ENCODE measurements around the gene LMAN1L. TPM values are rescaled to one million over a fixed set of nuclear protein-coding genes. Genes with fewer than 3 reads are reported as not detected.
A peak's percentile ranks its signal among the peaks of the same experiment; 100 is the strongest.

Gene LMAN1L
- total and polyA plus RNA-seq, 4 donors = 0.11 to 0.29 TPM; not detected in 2

- Histone ChIP-seq H3K36me3 (ENCODE audit: control insufficient read depth, insufficient read depth, low read length) (peaks cover 83% of the 10 kb centered on the region), H3K9me3 (ENCODE audit: control insufficient read depth, insufficient read depth, low read length) (no peaks in the 10 kb centered on the region), H3K27ac (ENCODE audit: low read depth, low read length) (no peak overlapping the region), H3K4me3 (ENCODE audit: low read depth, low read length) (no peak overlapping the region), H3K27me3 (ENCODE audit: control insufficient read depth, insufficient read depth, low read length) (no peaks in the 10 kb centered on the region), H3K4me1 (ENCODE audit: control insufficient read depth, insufficient read depth, low read length) (peaks cover 3% of the 10 kb centered on the region)
- no peak for DNase-seq (ENCODE audit: low read depth in 4 of 6, low spot score in 6 of 6)
- 100% methylated on average over 4 of the region's 4 CpGs for WGBS (ENCODE audit: insufficient coverage)
These were observed 37.8 kb downstream of the LMAN1L start for GRCh38 chr15:74850393-74850792.

DNA sequence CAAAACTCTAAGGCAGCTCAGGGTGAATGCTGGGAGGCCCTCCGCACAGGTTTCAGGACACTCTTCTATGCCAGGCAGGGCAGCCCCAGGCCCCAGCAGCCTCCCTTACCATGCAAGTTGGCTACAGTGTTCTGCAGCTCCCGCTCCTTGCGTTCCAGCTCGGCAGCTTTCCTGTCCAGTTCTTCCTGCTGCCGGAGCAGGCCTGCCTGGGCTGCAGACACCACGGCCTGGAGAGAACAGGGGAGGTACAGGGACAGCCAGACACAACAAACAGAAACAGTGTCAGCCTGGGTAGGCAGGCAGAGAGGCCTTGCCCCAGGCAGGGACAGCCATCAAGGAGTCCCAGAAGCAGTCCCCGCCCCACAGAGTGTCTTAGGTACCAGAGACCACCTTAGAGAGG lies 39.3 kb downstream of the LMAN1L start:
- Histone ChIP-seq H3K27ac (ENCODE audit: low read depth, low read length) (no peak overlapping the region), H3K36me3 (ENCODE audit: control insufficient read depth, insufficient read depth, low read length) (peaks cover 76% of the 10 kb centered on the region), H3K27me3 (ENCODE audit: control insufficient read depth, insufficient read depth, low read length) (no peaks in the 10 kb centered on the region), H3K4me3 (ENCODE audit: low read depth, low read length) (no peak overlapping the region), H3K9me3 (ENCODE audit: control insufficient read depth, insufficient read depth, low read length) (no peaks in the 10 kb centered on the region), H3K4me1 (ENCODE audit: control insufficient read depth, insufficient read depth, low read length) (peaks cover 7% of the 10 kb centered on the region)
- 93% methylated on average over 7 of the region's 7 CpGs for WGBS (ENCODE audit: insufficient coverage)
- no peak for DNase-seq (ENCODE audit: low read depth in 4 of 6, low spot score in 6 of 6)

DNA sequence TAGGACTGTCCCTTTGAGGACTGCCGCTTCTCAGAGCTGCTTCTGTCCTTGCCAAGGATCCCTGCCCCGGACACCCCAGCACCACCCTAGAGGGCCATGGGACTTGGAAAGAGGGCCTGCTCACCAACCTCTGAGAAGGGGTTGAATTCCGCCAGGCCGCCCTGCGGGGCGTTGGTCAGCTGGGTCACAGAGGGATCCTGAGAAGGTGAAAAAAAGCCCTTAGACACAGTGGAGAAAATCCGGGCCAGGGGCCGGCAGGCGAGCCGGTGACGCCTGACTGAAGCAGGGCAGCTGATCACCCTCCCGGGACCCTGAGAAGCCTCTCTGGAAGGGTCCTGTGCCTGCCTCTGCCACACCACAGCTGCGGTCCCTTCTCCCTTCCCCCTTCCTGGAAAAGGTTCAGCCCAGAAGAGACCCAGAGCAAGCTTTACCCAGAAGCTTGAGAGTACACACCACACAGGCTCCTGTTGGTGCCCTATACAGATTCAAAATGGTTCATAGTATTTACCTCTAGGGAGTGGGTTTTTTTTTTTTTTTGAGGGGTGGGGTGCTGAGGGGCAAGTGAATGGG lies 41.9 kb downstream of the LMAN1L start:
- H3K9me3 ChIP-seq (ENCODE audit: control insufficient read depth, insufficient read depth, low read length) = no peaks in the 10 kb centered on the region
- H3K27ac ChIP-seq (ENCODE audit: low read depth, low read length) = no peak overlapping the region
- H3K4me3 ChIP-seq (ENCODE audit: low read depth, low read length) = no peak overlapping the region
- no peaks in the 10 kb centered on the region for H3K27me3 ChIP-seq (ENCODE audit: control insufficient read depth, insufficient read depth, low read length)
- no peak for DNase-seq (ENCODE audit: low read depth in 4 of 6, low spot score in 6 of 6)
- 88% methylated on average over 13 of the region's 13 CpGs for WGBS (ENCODE audit: insufficient coverage)
- peaks cover 52% of the 10 kb centered on the region for H3K36me3 ChIP-seq (ENCODE audit: control insufficient read depth, insufficient read depth, low read length)
- H3K4me1 ChIP-seq (ENCODE audit: control insufficient read depth, insufficient read depth, low read length) = peaks cover 26% of the 10 kb centered on the region

DNA sequence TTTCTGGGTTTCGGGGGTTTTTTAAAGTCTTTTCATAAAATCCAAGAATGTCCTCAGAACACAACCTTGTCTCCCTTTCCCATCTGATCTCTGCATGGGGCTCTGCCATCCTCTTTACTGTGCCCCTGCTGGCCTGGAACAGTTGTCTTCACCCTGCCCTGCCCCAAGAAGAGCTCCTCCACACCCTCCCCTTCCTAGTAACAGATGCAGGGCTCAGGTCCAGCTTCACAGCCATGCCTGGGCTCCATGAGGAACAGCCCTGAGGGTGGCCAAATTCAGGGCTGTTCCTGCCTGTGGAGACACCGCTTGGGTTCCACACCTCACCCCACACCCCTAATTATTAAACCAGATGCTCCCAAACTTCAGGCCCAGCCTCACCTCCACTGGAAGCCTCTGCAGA lies 43.2 kb downstream of the LMAN1L start:
- Histone ChIP-seq H3K27me3 (ENCODE audit: control insufficient read depth, insufficient read depth, low read length) (no peaks in the 10 kb centered on the region), H3K4me1 (ENCODE audit: control insufficient read depth, insufficient read depth, low read length) (peaks cover 26% of the 10 kb centered on the region), H3K9me3 (ENCODE audit: control insufficient read depth, insufficient read depth, low read length) (no peaks in the 10 kb centered on the region), H3K4me3 (ENCODE audit: low read depth, low read length) (no peak overlapping the region), H3K36me3 (ENCODE audit: control insufficient read depth, insufficient read depth, low read length) (peaks cover 38% of the 10 kb centered on the region), H3K27ac (ENCODE audit: low read depth, low read length) (no peak overlapping the region)
- WGBS (ENCODE audit: insufficient coverage) = 100% methylated on average over 2 of the region's 2 CpGs
- DNase-seq (ENCODE audit: low read depth in 4 of 6, low spot score in 6 of 6) = no peak

- Histone ChIP-seq H3K9me3 (ENCODE audit: control insufficient read depth, insufficient read depth, low read length) (no peaks in the 10 kb centered on the region), H3K4me1 (ENCODE audit: control insufficient read depth, insufficient read depth, low read length) (peaks cover 26% of the 10 kb centered on the region), H3K27ac (ENCODE audit: low read depth, low read length) (no peak overlapping the region), H3K27me3 (ENCODE audit: control insufficient read depth, insufficient read depth, low read length) (no peaks in the 10 kb centered on the region), H3K4me3 (ENCODE audit: low read depth, low read length) (no peak overlapping the region), H3K36me3 (ENCODE audit: control insufficient read depth, insufficient read depth, low read length) (peaks cover 32% of the 10 kb centered on the region)
- no CpG with 5 or more reads among the region's 1 CpG for WGBS (ENCODE audit: insufficient coverage)
- DNase-seq (ENCODE audit: low read depth in 4 of 6, low spot score in 6 of 6) = no peak
These were observed 43.9 kb downstream of the LMAN1L start for GRCh38 chr15:74856537-74856936.

- no peak overlapping the region for H3K27ac ChIP-seq (ENCODE audit: low read depth, low read length)
- H3K4me1 ChIP-seq (ENCODE audit: control insufficient read depth, insufficient read depth, low read length) = peaks cover 26% of the 10 kb centered on the region
- 89% methylated on average over 3 of the region's 5 CpGs for WGBS (ENCODE audit: insufficient coverage)
These were observed 44.5 kb downstream of the LMAN1L start for GRCh38 chr15:74857082-74857655.

DNA sequence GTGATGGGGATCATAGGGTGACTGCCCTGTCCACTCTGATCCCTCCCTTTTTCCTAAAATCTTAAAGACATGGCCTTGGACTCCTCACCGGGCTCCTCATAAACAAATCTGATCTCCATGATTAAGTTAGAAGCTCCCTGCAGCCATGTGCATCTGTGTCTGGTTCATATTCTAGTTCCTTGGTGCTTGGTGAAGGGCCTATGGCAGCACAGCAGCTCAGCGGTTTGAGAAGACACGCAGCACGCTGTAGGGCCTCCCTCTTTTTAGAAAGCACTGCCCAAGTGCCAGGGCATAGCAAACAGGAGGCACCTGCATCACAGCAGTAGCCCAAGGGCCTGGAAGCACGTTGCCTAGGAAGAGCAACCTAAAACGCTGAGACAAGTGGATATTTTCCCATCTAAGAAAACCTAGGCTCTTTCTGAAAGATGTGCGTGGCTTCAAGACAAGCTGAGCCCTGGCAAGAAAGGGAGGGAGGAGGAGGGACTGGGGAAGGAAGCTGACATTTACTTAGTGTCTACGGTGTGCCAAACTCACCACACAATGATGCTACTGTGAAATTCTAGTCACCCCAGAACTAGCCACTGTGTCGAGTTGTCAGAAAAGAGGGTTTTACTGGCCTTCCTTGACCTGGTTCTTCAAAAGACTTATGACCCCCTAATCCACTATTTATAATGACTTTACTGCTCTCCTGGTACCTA lies 45.2 kb downstream of the LMAN1L start:
- no peaks in the 10 kb centered on the region for H3K27me3 ChIP-seq (ENCODE audit: control insufficient read depth, insufficient read depth, low read length)

More at GRCh38 chr15:74857082-74857655, 44.5 kb downstream of the LMAN1L start:
- DNase-seq (ENCODE audit: low read depth in 4 of 6, low spot score in 6 of 6) = no peak
- no peaks in the 10 kb centered on the region for H3K9me3 ChIP-seq (ENCODE audit: control insufficient read depth, insufficient read depth, low read length)
- H3K36me3 ChIP-seq (ENCODE audit: control insufficient read depth, insufficient read depth, low read length) = peaks cover 25% of the 10 kb centered on the region
- no peak overlapping the region for H3K4me3 ChIP-seq (ENCODE audit: low read depth, low read length)
- no peaks in the 10 kb centered on the region for H3K27me3 ChIP-seq (ENCODE audit: control insufficient read depth, insufficient read depth, low read length)

DNA sequence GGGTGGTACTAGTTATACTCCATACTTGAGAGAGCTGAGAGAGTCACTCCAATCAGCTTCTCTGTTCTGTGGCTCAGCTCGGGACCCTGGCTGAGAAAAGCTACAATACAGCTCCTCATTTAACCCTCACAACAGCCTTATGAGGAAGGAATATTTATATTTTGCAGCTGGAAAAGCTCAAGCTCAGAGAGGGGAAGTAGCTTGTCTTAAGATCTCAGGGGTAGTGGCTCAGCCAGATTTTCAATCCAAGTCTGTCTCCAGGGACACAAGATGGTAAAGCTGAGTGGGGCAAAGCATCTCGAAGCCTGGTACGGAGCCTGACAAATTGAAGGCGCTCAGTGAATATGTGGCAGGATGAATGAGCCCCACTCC lies 45.7 kb downstream of the LMAN1L start:
- WGBS (ENCODE audit: insufficient coverage) = no CpG with 5 or more reads among the region's 4 CpGs
- H3K4me3 ChIP-seq (ENCODE audit: low read depth, low read length) = no peak overlapping the region
- H3K36me3 ChIP-seq (ENCODE audit: control insufficient read depth, insufficient read depth, low read length) = peaks cover 15% of the 10 kb centered on the region
- H3K9me3 ChIP-seq (ENCODE audit: control insufficient read depth, insufficient read depth, low read length) = no peaks in the 10 kb centered on the region
- DNase-seq (ENCODE audit: low read depth in 4 of 6, low spot score in 6 of 6) = peak in 1 of 6 donors; percentile 39
- peaks cover 26% of the 10 kb centered on the region for H3K4me1 ChIP-seq (ENCODE audit: control insufficient read depth, insufficient read depth, low read length)
- H3K27me3 ChIP-seq (ENCODE audit: control insufficient read depth, insufficient read depth, low read length) = no peaks in the 10 kb centered on the region
- H3K27ac ChIP-seq (ENCODE audit: low read depth, low read length) = peak overlapping the region; percentile 59

More for the DNA sequence above, 45.2 kb downstream of the LMAN1L start:
- H3K36me3 ChIP-seq (ENCODE audit: control insufficient read depth, insufficient read depth, low read length) = peaks cover 19% of the 10 kb centered on the region
- H3K27ac ChIP-seq (ENCODE audit: low read depth, low read length) = peak overlapping the region; percentile 59
- peak in 1 of 6 donors; percentile 40 for DNase-seq (ENCODE audit: low read depth in 4 of 6, low spot score in 6 of 6)
- no peak overlapping the region for H3K4me3 ChIP-seq (ENCODE audit: low read depth, low read length)
- WGBS (ENCODE audit: insufficient coverage) = 61% methylated on average over 3 of the region's 9 CpGs
- H3K9me3 ChIP-seq (ENCODE audit: control insufficient read depth, insufficient read depth, low read length) = no peaks in the 10 kb centered on the region
- H3K4me1 ChIP-seq (ENCODE audit: control insufficient read depth, insufficient read depth, low read length) = peaks cover 26% of the 10 kb centered on the region

- H3K4me1 ChIP-seq (ENCODE audit: control insufficient read depth, insufficient read depth, low read length) = peaks cover 10% of the 10 kb centered on the region
- H3K4me3 ChIP-seq (ENCODE audit: low read depth, low read length) = no peak overlapping the region
- peaks cover 4% of the 10 kb centered on the region for H3K36me3 ChIP-seq (ENCODE audit: control insufficient read depth, insufficient read depth, low read length)
- 97% methylated on average over 7 of the region's 11 CpGs for WGBS (ENCODE audit: insufficient coverage)
- H3K27me3 ChIP-seq (ENCODE audit: control insufficient read depth, insufficient read depth, low read length) = no peaks in the 10 kb centered on the region
- no peaks in the 10 kb centered on the region for H3K9me3 ChIP-seq (ENCODE audit: control insufficient read depth, insufficient read depth, low read length)
- no peak overlapping the region for H3K27ac ChIP-seq (ENCODE audit: low read depth, low read length)
- no peak for DNase-seq (ENCODE audit: low read depth in 4 of 6, low spot score in 6 of 6)
These were observed 50.8 kb downstream of the LMAN1L start for GRCh38 chr15:74863239-74864056.
